IPS-11a (cell line): ENCODE results near the gene PTPN18.

Experiments
- H3K4me3 ChIP-seq: one replicate; pipeline ENCODE4 v1.5.1; 2013; ENCODE audit warnings: low read depth, low read length, control low read depth

PTPN18 gene

DNA sequence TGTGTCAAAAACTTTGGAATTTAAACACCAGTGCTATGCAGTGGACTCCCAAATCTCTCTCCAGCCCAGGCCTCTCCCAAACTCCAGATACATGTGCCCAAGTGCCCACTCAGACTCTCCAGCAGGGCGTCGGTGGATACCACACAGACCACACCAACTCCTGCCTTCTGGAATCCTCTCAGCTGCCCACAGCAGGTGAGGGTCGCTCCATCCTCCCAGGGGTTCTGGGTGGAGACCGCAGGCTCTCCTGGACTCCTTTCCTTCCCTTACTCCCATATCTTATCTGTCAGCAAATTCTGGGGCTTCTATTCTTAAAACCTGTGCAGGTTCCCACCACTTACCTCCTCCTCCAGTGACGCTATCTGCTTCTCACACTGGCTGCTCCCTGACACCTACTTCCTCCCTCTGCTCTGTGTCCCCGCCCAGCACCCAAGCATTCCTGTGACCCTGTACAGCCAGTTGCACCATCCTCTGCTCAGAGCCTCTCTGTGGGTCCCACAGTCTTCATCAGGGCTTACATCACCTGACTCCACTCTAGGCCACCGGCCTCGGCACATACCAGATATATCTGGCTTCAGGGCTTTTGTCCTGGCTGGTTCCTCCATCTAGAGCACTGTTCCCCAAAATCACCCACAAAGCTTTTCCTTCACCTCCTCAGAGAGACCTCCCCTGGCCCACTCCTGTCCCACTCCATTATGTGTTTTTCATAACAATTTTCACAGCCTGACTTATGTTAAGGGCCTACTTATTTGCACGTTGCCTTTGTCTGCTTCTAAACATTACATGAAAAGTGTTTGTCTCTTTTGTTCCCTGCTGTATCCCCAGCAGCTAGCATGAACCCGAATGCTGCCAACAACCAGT lies 15.7 kb upstream of the PTPN18 start:
- H3K4me3 ChIP-seq = no peak overlapping the region

DNA sequence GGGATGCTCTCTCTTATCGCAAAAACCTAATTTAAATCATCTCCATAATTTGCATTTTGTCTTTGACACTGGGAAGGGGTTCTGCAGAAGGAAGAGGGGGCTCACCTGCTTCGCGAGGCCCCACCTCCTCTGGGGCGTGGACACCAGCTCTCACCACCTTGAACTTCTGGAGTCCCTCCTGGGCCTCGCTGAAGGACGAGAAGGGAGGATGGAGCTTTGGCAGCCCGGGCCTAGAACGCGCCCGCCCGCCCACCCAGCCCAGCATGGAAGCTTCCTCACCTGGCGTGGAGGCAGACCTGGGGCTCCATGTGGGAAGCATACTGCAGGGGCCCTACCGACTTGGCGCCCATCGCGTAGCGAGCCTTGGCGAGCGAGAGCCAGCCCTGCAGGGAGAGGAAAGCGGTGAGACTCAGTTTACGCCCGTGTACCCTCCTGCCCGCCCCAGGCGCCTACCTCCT lies 14.3 kb upstream of the PTPN18 start:
- H3K4me3 ChIP-seq = peak overlapping the region; percentile 92

DNA sequence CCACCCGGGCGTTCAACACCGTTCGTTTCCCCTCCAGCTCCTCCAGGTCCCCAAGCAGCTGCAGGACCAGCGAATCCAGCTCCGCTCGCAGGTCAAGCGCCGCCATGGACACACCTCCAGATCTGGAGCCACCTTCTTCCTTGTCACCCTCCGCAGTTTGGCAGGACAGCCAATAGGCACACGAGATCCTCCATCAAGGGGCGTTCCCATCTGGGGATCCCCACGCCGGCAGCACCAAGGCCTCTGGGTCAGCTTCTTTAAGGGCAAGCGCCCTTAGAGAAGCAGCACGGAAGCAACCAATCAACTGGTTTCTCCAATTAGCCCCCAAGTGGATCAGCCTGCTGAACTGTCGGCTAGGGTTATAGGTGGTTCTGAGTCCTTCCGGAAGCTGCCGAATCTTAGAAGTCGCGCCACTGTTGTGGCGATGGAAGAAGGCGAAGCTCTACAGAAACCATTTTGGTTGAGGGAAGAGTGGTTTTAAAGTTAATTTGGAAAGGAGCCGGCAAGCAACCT lies 13.8 kb upstream of the PTPN18 start:
- peak overlapping the region; percentile 92 for H3K4me3 ChIP-seq

DNA sequence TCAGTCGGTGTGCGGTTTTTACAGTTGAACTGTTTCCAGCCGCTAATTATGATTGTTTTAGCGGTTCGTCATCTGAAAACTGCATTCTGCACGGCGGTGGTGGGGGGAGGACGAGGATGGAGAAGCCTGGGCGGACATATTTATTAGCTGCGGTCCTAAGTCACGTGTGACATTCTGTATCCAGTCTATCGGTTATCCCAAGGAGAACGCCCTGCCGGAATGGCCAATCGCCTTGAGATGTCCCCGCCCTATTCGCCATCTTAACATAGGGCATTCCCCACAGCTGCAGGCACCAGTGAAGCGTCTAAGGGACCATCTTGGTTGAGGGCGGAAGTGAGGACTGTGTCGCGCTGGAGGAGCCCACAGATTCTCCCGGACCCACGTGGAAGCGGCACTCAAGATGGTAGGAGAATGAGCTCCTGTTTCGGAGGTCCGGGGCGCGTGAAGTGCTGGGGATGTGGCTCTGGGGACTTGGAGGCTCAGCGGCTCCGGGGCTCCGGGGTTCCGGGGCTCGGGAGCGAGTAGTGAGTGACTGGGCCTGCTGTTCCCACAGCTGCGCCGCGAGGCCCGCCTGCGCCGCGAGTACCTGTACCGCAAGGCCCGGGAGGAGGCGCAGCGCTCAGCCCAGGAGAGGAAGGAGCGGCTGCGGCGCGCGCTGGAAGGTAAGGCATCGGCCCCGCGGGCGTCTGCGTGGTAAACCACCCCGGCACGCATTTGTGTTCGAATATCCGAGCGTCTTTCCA lies 13.2 kb upstream of the PTPN18 start, which contains the start of gene IMP4:
TSS of gene IMP4 (plus strand) at position 365 of the 743 bp plus-strand sequence. CDS start at position 401, 36 bp downstream.
- peak within 1 kb of the TSS; percentile 92 for H3K4me3 ChIP-seq

DNA sequence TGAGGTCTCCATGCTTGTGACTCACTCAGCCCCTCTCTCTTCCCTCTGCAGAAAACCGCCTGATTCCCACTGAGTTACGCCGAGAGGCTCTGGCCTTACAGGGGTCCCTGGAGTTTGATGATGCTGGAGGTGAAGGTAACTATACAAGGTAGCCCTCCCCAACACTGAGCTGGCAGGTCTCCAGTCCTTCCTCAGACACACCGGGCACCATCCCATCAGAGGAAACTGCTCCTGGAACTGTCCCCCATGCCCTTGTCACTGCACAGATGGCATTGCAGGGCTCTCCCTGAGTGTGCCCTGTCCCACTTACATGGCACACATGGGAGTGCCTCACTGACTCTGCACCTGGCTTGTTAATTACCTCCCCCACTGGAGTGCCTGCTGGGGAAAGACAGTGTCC lies 11.3 kb upstream of the PTPN18 start:
- no peak overlapping the region for H3K4me3 ChIP-seq

DNA sequence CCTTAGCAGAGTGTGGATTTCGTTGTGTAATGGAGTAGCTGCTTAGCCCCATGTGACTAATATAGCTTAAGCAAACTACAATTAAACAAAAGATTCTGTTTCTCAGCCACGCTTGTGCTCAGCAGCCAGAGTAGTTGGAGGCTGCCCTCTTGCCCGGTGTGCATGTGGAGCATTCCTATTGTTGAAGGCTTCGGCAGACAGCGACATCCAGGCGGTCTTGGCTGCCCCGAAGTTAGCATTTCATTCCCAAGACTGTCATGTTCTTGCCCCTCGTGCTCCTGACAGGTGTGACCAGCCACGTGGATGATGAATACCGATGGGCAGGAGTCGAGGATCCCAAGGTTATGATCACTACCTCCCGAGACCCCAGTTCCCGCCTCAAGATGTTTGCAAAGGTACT lies 10.8 kb upstream of the PTPN18 start:
- no peak overlapping the region for H3K4me3 ChIP-seq

DNA sequence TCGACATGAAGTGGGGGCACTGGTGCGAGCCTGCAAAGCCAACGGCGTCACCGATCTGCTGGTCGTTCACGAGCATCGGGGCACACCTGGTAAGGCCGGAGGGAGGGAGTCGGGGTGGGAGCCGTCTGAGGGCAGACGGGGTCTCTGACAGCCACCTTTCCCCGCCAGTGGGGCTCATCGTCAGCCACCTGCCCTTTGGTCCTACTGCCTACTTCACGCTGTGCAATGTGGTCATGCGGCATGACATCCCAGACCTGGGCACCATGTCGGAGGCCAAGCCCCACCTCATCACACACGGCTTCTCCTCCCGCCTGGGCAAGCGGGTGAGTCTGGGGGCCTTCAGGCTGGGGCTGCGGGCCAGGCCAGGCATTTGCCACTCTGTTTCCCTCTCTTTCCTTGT lies 10.2 kb upstream of the PTPN18 start:
- no peak overlapping the region for H3K4me3 ChIP-seq

DNA sequence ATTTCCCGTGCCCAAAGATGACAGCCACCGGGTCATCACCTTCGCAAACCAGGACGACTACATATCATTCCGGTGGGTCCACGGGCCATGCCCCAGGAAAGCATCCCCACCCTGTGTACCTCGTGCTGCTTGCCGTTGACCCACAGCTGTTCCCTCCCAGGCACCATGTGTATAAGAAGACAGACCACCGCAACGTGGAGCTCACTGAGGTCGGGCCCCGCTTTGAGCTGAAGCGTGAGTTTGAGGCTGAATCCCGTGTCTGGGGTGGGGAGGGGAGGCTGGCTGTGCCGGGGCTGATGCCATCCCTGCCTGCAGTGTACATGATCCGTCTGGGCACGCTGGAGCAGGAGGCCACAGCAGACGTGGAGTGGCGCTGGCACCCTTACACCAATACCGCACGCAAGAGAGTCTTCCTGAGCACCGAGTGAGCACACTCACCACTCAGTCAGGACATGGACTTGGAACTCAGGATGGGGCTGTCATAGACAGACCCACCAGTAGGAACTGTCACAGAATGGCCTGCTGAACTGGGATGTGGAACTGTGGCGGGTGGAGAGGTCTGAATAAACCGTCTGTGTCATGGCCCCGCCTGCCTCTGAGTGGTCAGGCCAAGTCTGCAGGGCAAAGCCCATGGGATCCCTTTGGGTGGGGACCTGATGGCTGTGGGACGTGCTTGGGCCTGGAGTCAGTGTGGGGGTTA lies 9.7 kb upstream of the PTPN18 start:
- no peak overlapping the region for H3K4me3 ChIP-seq

DNA sequence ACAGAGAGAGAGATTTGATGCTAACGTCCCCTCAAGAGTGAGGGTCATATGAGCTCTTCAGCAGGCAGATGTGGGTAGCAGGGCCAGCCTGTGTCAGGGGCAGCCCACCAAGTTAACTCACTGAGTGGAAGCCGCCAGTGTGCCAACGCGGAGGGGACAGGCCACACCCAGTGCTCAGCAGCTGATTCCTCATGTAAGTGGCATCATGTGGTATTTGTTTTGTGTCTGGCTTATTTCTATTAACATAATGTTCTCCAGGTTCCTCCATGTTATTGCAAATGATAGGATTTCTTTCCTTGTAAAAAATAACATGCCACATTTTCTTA lies 9.2 kb upstream of the PTPN18 start:
- H3K4me3 ChIP-seq = no peak overlapping the region

DNA sequence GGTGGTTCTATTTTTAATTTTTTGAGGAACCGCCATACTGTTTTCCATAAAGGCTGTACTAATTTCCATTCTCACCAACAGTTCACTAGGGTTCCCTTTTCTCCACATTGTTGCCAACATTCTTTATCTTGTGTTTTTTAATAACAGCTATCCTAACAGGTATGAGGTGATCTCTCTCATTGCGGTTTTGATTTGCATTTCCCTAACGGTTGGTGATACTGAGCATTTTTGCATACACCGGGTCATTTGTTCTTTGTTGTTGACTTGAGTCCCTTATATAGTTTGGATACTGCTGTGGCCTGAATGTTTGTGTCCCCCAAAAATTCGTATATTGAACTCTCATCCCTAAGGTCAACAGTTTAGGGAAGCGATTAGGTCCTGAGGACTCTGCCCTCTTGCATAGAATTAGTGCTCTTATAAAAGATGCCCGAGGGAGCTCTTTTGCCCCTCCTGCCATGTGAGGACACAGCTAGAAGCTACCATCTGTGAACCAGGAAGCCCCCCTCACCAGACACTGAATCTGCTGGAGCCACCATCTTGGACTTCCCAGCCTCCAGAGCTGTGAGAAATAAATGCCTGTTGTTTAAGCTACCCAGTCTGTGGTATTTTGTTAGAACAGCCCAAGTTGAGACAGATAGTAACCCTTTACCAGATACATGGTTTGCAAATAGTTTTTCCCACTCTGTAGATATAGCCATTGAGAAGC lies 8.5 kb upstream of the PTPN18 start:
- no peak overlapping the region for H3K4me3 ChIP-seq

DNA sequence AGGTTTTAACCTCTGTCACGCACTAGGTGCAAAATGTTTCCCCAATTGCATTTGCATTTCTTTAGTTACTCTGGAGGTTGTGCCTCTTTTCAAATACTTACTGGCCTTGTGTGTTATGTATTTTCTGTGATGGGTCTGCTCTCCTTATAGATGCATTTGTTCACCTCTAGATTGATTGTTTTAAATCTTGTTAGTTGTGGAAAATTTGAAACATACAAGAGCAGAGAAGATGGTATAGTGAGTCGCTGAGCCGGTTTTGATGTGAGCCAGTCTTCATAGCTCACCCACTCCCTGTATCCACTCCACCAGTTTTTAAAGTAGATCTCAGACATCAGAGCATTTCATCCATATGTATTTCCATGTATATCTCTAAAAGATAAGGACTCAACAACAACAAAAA lies 6.7 kb upstream of the PTPN18 start:
- H3K4me3 ChIP-seq = no peak overlapping the region

DNA sequence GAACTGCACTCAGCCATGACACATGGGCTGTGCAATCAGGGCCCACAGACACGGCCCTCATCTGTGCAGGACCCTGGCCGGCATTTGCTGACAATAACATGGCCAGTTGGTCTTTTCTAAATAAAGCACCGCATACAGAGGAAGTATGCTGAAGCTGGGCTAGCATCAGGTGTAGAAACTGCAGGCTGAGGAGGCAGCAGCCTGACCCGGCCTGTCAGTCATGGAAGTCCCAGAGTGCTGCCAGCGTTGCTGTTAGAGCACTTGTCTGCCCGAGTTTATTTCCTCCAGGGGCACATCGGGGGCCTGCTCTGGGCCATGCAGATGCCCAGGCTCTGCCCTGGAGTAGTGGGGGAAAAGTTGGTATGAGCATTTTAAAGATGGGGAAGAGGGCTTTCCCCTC lies 4.1 kb upstream of the PTPN18 start:
- H3K4me3 ChIP-seq = no peak overlapping the region

DNA sequence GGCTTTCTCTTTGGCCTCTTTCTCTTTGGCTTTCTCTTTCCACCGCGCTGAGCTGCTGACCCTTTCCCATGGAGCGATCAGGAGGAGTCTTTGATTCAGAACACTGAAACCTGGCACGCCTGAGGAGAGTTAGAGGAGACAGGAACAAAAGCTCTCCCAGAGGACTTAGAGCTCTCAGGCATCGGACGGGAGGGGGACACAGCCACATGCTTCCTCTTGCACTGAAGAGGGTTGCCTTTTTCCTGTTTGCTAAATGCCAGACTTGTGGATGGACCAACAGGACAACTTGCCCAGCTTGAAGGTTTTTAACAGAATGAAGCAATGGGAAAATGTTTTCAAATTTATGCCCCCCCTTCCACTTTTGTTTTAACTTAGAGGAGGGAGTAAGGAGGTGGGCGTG lies 3.6 kb upstream of the PTPN18 start:
- no peak overlapping the region for H3K4me3 ChIP-seq

DNA sequence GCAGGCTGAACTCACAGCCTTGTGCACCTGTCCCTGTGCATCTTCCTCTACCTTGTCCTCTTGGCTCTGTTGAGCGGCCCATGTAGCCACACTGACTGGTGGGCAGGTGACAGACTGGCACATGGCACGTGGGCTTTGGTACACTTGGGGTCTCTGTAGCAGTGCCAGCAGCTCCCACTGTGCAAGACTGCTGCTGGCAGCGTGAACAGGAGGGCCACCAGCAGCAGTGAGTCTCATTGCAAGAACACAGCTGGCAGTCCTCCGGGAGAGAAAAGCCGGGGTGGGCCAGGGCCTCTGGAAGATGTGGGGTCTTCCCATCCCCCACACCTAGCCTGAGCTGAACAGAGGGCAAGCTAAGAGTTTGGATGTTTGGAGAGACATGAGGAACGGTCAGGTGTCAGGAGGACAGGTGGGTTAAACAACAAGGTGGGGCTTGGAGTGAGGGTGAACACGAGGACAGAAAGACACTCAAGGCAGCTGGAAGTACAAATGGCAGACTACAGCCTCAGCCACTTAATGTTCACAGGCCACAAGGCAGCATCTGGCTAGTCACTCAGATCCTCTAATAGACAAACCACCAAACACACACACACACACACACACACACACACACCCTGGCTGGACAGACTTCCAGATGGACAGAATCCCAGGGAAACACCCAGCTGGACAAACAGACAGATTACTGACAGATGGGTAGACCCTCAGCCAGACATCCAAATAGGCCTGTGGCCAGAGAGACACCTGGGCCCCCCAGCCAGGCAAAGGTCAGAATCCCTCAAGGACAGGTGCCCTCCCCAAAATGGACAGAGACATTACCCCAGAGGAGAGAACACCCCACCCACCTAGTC lies 2.3 kb upstream of the PTPN18 start:
- no peak overlapping the region for H3K4me3 ChIP-seq

DNA sequence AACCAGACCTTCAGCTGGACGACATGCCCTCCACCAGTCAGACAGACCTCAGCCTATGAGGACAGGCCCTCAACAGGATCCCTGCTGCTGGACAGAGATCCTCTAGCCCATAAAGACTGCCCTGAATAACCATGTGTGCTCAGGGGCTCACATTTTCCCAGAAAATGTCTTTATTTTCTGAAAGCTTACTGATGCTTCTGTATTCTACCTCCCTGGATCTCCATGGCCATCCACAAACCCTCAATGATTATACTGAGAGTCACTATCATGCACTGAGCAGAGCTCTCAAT lies 1.8 kb upstream of the PTPN18 start:
- H3K4me3 ChIP-seq = no peak overlapping the region

DNA sequence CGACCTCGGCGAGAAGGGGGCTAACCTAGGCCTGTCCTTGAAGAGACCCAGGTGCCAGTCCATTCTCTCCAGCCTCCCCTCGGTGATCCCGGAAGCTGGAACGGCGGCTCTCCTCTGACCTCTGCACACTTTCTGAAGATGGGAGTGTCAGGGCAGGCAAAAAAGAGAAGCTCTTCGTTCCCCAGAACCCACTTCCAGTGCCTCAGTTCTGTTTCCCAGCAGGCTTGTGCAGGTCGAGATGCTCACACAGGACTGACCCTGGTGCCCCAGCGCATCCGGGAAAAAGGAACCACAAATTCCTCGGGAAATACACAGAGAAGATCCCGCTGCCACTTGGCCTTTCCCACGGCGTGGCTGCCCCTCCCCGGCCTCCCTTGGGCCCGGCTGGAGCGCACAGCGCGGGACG lies 681 bp upstream of the PTPN18 start:
- H3K4me3 ChIP-seq = peak overlapping the region; percentile 56

DNA sequence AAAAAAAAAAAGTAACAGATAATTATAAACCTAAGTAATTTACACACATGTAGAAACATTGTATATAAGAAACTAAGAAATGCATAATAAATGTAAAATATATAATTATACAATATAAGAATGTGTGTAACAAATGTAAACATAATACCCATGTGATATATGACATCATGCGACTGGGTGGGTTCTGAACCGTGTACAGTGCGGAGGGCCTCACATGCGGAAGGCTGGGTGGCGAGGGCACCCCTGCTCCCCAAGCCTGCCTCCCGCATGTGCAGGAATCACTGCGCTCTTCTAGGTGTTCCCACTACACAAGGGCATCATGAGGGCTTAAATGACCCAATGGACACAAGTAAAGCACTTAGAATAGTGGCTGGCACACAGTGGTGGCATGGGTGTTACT lies 2.0 kb downstream of the PTPN18 start:
- H3K4me3 ChIP-seq = no peak overlapping the region

DNA sequence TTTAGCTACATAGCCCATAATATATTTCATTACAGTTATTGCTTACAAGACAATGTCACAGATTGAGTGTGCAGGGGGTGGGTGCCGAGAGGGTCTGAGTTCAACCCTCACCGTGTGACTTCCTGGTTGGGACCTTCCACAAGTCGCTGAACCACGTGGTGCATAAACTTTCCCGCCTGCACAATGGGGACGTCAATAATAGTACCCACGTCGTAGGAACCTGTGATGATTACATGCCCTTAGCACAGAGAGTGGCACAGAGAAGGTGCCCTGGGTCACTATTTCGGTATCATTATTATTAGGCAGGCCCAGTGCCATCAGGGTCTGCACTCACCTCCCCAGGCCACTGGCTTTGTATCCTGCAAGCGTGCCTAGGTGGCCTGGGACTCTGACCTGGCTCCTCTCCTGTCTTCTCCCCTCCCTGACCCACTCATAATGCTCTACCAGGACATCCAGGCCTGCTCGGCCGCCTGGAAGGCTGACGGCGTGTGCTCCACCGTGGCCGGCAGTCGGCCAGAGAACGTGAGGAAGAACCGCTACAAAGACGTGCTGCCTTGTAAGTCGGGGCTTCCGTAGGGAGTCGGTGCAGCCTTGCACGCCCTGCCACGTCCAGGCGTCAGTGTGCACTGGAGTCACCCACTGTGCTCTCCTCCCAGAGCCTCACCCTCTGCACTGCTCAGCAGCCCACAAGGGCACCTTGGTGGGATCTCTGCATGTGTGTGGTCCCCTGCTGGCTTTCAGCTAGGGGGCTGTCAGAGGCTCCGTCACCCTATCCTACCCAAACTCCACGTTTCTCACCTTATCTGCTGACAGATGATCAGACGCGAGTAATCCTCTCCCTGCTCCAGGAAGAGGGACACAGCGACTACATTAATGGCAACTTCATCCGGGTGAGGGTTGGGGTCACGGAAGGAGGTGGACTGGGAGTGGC lies 2.8 kb downstream of the PTPN18 start:
- H3K4me3 ChIP-seq = no peak overlapping the region

DNA sequence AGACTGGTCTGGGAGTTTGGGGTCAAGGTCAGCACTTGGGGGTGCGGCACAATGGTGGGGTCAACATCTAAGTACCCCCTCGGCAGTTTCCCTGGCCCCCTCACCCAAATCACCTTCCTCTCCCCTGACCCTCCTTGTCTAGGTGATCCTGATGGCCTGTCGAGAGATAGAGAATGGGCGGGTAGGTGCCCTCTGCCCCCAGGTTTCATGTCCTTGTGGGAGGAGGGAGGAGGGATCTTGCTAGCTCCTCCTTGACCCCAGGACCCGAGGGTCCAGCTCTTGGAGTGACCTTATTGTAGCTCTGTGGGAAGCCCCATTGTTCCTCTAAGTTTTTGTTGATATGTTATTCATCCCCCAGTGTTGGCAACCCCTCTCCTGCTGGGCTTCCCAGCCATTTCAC lies 3.6 kb downstream of the PTPN18 start:
- no peak overlapping the region for H3K4me3 ChIP-seq
